HepG2 (cell line): Measurements from ENCODE around the gene RPS6KB2. TPM values are rescaled to one million over a fixed set of nuclear protein-coding genes. Genes with fewer than 3 reads are reported as not detected.

ENCODE experiments used
- BRD4 ChIP-seq: sonication (generic); formaldehyde crosslinking; IDR thresholded peaks from 2 replicates; pipeline ENCODE4 v1.4.0; 2020; ENCODE audit warnings: missing genetic modification reagents
- FOSL2 ChIP-seq: sonication (generic); formaldehyde crosslinking; IDR thresholded peaks from 2 replicates; pipeline ENCODE4 v1.4.0; 2020; ENCODE audit warnings: missing genetic modification reagents
- FOXJ3 ChIP-seq: sonication (generic); formaldehyde crosslinking; IDR thresholded peaks from 2 replicates; pipeline ENCODE4 v1.4.0; 2020; ENCODE audit warnings: missing genetic modification reagents, mild to moderate bottlenecking, borderline replicate concordance
- MTA1 ChIP-seq: sonication (generic); formaldehyde crosslinking; IDR thresholded peaks from 2 replicates; pipeline ENCODE4 v1.4.0; 2020; ENCODE audit warnings: missing genetic modification reagents, mild to moderate bottlenecking, borderline replicate concordance
- NFKB2 ChIP-seq: sonication (generic); formaldehyde crosslinking; IDR thresholded peaks from 2 replicates; pipeline ENCODE4 v1.4.0; 2020; ENCODE audit warnings: missing genetic modification reagents, borderline replicate concordance
- PCBP1 ChIP-seq: fragments of 200-400 bp; formaldehyde crosslinking; IDR thresholded peaks from 2 replicates; pipeline ENCODE4 v1.6.1; 2017; ENCODE audit warnings: mild to moderate bottlenecking, low read depth, low read length, borderline replicate concordance
- PPARG ChIP-seq: conservative IDR thresholded peaks from 2 replicates; pipeline ENCODE4 v1.6.1; 2016; ENCODE audit warnings: missing biosample characterization, missing genetic modification reagents
- PTBP1 ChIP-seq: fragments of 200-400 bp; formaldehyde crosslinking; IDR thresholded peaks from 2 replicates; pipeline ENCODE4 v1.6.1; 2018; ENCODE audit warnings: low read length, low read depth; ENCODE audit not compliant: poor library complexity, severe bottlenecking
- RBFOX2 ChIP-seq: fragments of 200-400 bp; formaldehyde crosslinking; IDR thresholded peaks from 2 replicates; pipeline ENCODE4 v1.6.1; 2017; ENCODE audit warnings: low read depth, mild to moderate bottlenecking, low read length
- SOX13 ChIP-seq, 3 experiments: fragments of 450-650 bp in 1 of 3; sonication (generic) in 1 of 3; formaldehyde crosslinking in 1 of 3; IDR thresholded peaks in 2 of 3; conservative IDR thresholded peaks in 1 of 3; 2 replicates each; pipeline versions ENCODE4 v1.5.0 to v1.6.1; 2016 to 2020; ENCODE audit warnings: antibody characterized with exemption in 1 of 3, mild to moderate bottlenecking in 1 of 3, missing compliant biosample characterization in 1 of 3, missing genetic modification reagents in 1 of 3, moderate library complexity in 1 of 3
- SP1 ChIP-seq, 2 experiments: fragments of 450-650 bp in 1 of 2; sonication (generic) in 1 of 2; formaldehyde crosslinking in 1 of 2; IDR thresholded peaks; 2 replicates each; pipeline versions ENCODE4 v1.4.0 to v1.6.1; 2016 to 2020; ENCODE audit warnings: missing genetic modification reagents in 1 of 2
- SRY ChIP-seq: sonication (generic); formaldehyde crosslinking; IDR thresholded peaks from 2 replicates; pipeline ENCODE4 v1.8.0; 2022; ENCODE audit warnings: mild to moderate bottlenecking, missing genetic modification reagents
- ZEB1 ChIP-seq: IDR thresholded peaks from 2 replicates; pipeline ENCODE4 v1.6.1; 2012; ENCODE audit warnings: mild to moderate bottlenecking, low read depth, inconsistent platforms; ENCODE audit not compliant: insufficient replicate concordance
- ZNF3 ChIP-seq: IDR thresholded peaks from 2 replicates; pipeline ENCODE4 v1.7.0; 2017; ENCODE audit warnings: inconsistent platforms
- ZNF430 ChIP-seq: sonication (generic); formaldehyde crosslinking; IDR thresholded peaks from 2 replicates; pipeline ENCODE4 v1.9.0; 2021; ENCODE audit warnings: mild to moderate bottlenecking, missing genetic modification reagents
- ZNF501 ChIP-seq: sonication (generic); formaldehyde crosslinking; IDR thresholded peaks from 2 replicates; pipeline ENCODE4 v1.5.1; 2020; ENCODE audit warnings: mild to moderate bottlenecking, moderate library complexity, missing genetic modification reagents
- ZNF512B ChIP-seq: sonication (generic); formaldehyde crosslinking; IDR thresholded peaks from 2 replicates; pipeline ENCODE4 v1.5.1; 2020; ENCODE audit warnings: missing genetic modification reagents, mild to moderate bottlenecking, borderline replicate concordance
- ZNF589 ChIP-seq: sonication (generic); formaldehyde crosslinking; conservative IDR thresholded peaks from 2 replicates; pipeline ENCODE4 v1.8.0; 2022; ENCODE audit warnings: mild to moderate bottlenecking, moderate library complexity, missing genetic modification reagents
- ZNF883 ChIP-seq: sonication (generic); formaldehyde crosslinking; IDR thresholded peaks from 2 replicates; pipeline ENCODE4 v1.5.1; 2020; ENCODE audit warnings: mild to moderate bottlenecking, missing genetic modification reagents; ENCODE audit errors: not compliant biosample characterization
- ZSCAN21 ChIP-seq: sonication (generic); formaldehyde crosslinking; IDR thresholded peaks from 2 replicates; pipeline ENCODE4 v1.8.0; 2022; ENCODE audit warnings: mild to moderate bottlenecking, missing genetic modification reagents, moderate library complexity, borderline replicate concordance
- ZSCAN30 ChIP-seq: sonication (generic); formaldehyde crosslinking; IDR thresholded peaks from 2 replicates; pipeline ENCODE4 v1.5.0; 2020; ENCODE audit warnings: mild to moderate bottlenecking, missing genetic modification reagents
- polyA plus RNA-seq, 8 experiments: library from polyadenylated mRNA; depleted of rRNA in 3 of 8; stranded (reverse) in 7 of 8; unstranded in 1 of 8; fragments of >200 nt; fragmentation: Illumina TruSeq in 4 of 8; extraction: Trizol in 4 of 8; gene quantifications; 2 replicates each; pipeline versions ENCODE4 v1.2.1 to v1.2.3, GENCODE V29; 2011 to 2016; ENCODE audit warnings: low read depth in 4 of 8, missing spikeins in 1 of 8, mixed read lengths in 1 of 8; ENCODE audit not compliant: insufficient read depth in 1 of 8
- total RNA-seq, 5 experiments: library from RNA; depleted of rRNA; stranded (reverse); fragments of >200 nt; fragmentation: Illumina TruSeq; extraction: Trizol; gene quantifications; 2 replicates each; pipeline ENCODE4 v1.2.3, GENCODE V29; 2016; ENCODE audit warnings: low read depth in 1 of 5
- TF ChIP-seq, protein P1 (sequence below): sonication (generic); formaldehyde crosslinking; IDR thresholded peaks from 2 replicates; pipeline ENCODE4 v1.8.0; 2023; ENCODE audit warnings: mild to moderate bottlenecking, missing genetic modification reagents
- TF ChIP-seq, protein P2 (sequence below): sonication (generic); formaldehyde crosslinking; IDR thresholded peaks from 2 replicates; pipeline ENCODE4 v1.5.1; 2020; ENCODE audit warnings: mild to moderate bottlenecking, missing genetic modification reagents, borderline replicate concordance

Gene RPS6KB2
- total and polyA plus RNA-seq, 2 of the 13 experiments (the other 11 are each of a cell fraction or from before 2014, with no cell fraction given) = 52.9 to 54.8 TPM

- TF ChIP-seq SP1 (IDR thresholded peaks at IDR 0.05) = no peak
- peak; percentile 37; the same call in 1 of the 2 replicates for TF ChIP-seq SP1 (CRISPR knock-in tag; IDR thresholded peaks at IDR 0.05)
- TF ChIP-seq, protein P1, sequence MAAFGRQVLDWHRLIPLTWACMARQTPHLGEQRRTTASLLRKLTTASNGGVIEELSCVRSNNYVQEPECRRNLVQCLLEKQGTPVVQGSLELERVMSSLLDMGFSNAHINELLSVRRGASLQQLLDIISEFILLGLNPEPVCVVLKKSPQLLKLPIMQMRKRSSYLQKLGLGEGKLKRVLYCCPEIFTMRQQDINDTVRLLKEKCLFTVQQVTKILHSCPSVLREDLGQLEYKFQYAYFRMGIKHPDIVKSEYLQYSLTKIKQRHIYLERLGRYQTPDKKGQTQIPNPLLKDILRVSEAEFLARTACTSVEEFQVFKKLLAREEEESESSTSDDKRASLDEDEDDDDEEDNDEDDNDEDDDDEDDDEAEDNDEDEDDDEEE (CRISPR knock-in tag) = no peak
- TF ChIP-seq ZSCAN30 = no peak
- TF ChIP-seq ZNF3 = no peak
- TF ChIP-seq ZNF883 (CRISPR knock-in tag) = peak; percentile 67
- TF ChIP-seq PCBP1 = no peak
- TF ChIP-seq RBFOX2 = peak; percentile 84
- peak; percentile 70 for TF ChIP-seq PTBP1
- no peak for TF ChIP-seq PPARG
- TF ChIP-seq ZNF501 (CRISPR knock-in tag) = no peak; the same call in 1 of the 2 replicates
- TF ChIP-seq ZNF512B (CRISPR knock-in tag) = peak; percentile 75; the same call in 1 of the 2 replicates
- TF ChIP-seq ZEB1 = no peak
- TF ChIP-seq ZSCAN21 = no peak; the same call in 1 of the 2 replicates
- TF ChIP-seq ZNF589 = 0 out of 2 replicates have a peak, but pooled peaks have one; percentile 45
- TF ChIP-seq, protein P2, sequence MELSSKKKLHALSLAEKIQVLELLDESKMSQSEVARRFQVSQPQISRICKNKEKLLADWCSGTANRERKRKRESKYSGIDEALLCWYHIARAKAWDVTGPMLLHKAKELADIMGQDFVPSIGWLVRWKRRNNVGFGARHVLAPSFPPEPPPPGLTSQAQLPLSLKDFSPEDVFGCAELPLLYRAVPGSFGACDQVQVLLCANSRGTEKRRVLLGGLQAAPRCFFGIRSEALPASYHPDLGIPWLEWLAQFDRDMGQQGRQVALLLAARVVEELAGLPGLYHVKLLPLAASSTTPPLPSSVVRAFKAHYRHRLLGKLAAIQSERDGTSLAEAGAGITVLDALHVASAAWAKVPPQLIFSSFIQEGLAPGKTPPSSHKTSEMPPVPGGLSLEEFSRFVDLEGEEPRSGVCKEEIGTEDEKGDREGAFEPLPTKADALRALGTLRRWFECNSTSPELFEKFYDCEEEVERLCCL (CRISPR knock-in tag) = no peak
- TF ChIP-seq FOSL2 (CRISPR knock-in tag) = no peak
- TF ChIP-seq ZNF430 (CRISPR knock-in tag) = 0 out of 2 replicates have a peak, but pooled peaks have one; percentile 34
- TF ChIP-seq SRY (CRISPR knock-in tag) = peak; percentile 4; the same call in 1 of the 2 replicates
- TF ChIP-seq FOXJ3 = no peak
- no peak for TF ChIP-seq SOX13 (IDR thresholded peaks at IDR 0.05)
- 0 out of 4 replicates have a peak, but pooled peaks of 1 of the 2 experiments have one; percentile 18 for TF ChIP-seq SOX13 (CRISPR knock-in tag; conservative IDR thresholded peaks at IDR 0.05 in 1 of 2, IDR thresholded peaks at IDR 0.05 in 1 of 2)
- peak; percentile 23; the same call in 1 of the 2 replicates for TF ChIP-seq NFKB2
- no peak for TF ChIP-seq MTA1 (CRISPR knock-in tag)
- 0 out of 2 replicates have a peak, but pooled peaks have one; percentile 65 for TF ChIP-seq BRD4 (CRISPR knock-in tag)
Measured at GRCh38 chr11:67464411-67465188, 36.3 kb downstream of the RPS6KB2 start (continued).
